ENCODE data around the gene KIR3DL3.

DNA sequence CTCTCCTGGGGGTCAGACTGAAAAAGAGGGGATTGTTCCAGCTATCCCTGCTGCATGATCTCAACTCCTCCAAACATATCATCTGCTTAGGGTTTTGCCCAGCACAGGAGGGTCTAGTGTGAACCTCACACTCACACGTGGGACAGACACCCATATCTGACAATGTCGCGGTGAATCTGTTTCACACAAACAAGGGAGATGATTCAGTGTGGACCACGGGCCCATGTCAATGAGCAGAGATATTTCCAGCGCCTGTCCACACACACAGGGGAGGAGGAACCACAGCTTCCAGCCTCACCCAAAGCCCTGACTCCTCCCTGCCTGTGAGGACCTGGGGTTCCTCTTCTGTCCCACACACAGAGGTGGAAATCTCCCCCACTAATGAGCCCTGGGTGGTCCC lies 29.6 kb upstream of the KIR3DL3 start:
- no peak for TF ChIP-seq GATA2 (IDR thresholded peaks at IDR 0.05; ENCODE audit: low read depth, low read length)
- TF ChIP-seq GATA3 (IDR thresholded peaks at IDR 0.05; ENCODE audit: low read depth, low read length), result no peak

Data from SH-SY5Y (cell line).